Parathyroid adenoma (tissue), 2 donors: ENCODE data around the gene P2RX2.

Experiments used
- H2AFZ ChIP-seq: fragments of 300-600 bp; sonication (generic); one replicate; pipeline ENCODE4 v1.7.0; 2017; ENCODE audit warnings: antibody characterized with exemption, mild to moderate bottlenecking
- H3K27ac ChIP-seq: fragments of 300-600 bp; sonication (generic); one replicate; pipeline ENCODE4 v1.7.0; 2017
- H3K27me3 ChIP-seq: fragments of 300-600 bp; sonication (generic); one replicate; pipeline ENCODE4 v1.7.0; 2017; ENCODE audit warnings: low read length; ENCODE audit not compliant: control insufficient read depth, insufficient read depth
- H3K36me3 ChIP-seq: fragments of 300-600 bp; sonication (generic); one replicate; pipeline ENCODE4 v1.7.0; 2017; ENCODE audit warnings: low read length; ENCODE audit not compliant: control insufficient read depth, insufficient read depth
- H3K4me1 ChIP-seq: fragments of 300-600 bp; sonication (generic); one replicate; pipeline ENCODE4 v1.7.0; 2017; ENCODE audit warnings: control low read depth
- H3K4me2 ChIP-seq: fragments of 300-600 bp; sonication (generic); one replicate; pipeline ENCODE4 v1.7.0; 2017; ENCODE audit warnings: low read length
- H3K4me3 ChIP-seq: fragments of 300-600 bp; sonication (generic); one replicate; pipeline ENCODE4 v1.7.0; 2017; ENCODE audit warnings: low read depth, low read length
- H3K79me2 ChIP-seq: fragments of 300-600 bp; sonication (generic); one replicate; pipeline ENCODE4 v1.7.0; 2017; ENCODE audit warnings: control low read depth
- H3K9ac ChIP-seq: fragments of 300-600 bp; sonication (generic); one replicate; pipeline ENCODE4 v1.7.0; 2017; ENCODE audit warnings: mild to moderate bottlenecking
- H3K9me3 ChIP-seq: fragments of 300-600 bp; sonication (generic); one replicate; pipeline ENCODE4 v1.7.0; 2017; ENCODE audit warnings: low read length; ENCODE audit not compliant: control insufficient read depth
- CTCF ChIP-seq: fragments of 300-600 bp; sonication (generic); IDR thresholded peaks from one replicate; pipeline ENCODE4 v1.7.0; 2017; ENCODE audit warnings: antibody characterized with exemption, mild to moderate bottlenecking
- donor health status: primary hyperparathyroidism.

P2RX2 gene

GRCh38 chr12:132630672-132631071 lies 12.1 kb downstream of the P2RX2 start:
- H3K9me3 ChIP-seq = no peaks in the 10 kb centered on the region
- TF ChIP-seq CTCF = no peak
- H3K27ac ChIP-seq = no peak overlapping the region
- H3K4me3 ChIP-seq = no peak overlapping the region
- H3K27me3 ChIP-seq = no peaks in the 10 kb centered on the region
- H2AFZ ChIP-seq = no peak overlapping the region
- H3K79me2 ChIP-seq = no peaks in the 10 kb centered on the region
- H3K9ac ChIP-seq = no peak overlapping the region
- H3K4me1 ChIP-seq = no peaks in the 10 kb centered on the region
- H3K36me3 ChIP-seq = no peaks in the 10 kb centered on the region
- no peak overlapping the region for H3K4me2 ChIP-seq

- no peak overlapping the region for H3K4me2 ChIP-seq
- no peak overlapping the region for H2AFZ ChIP-seq
- H3K27me3 ChIP-seq = no peaks in the 10 kb centered on the region
- no peak overlapping the region for H3K4me3 ChIP-seq
- H3K4me1 ChIP-seq = no peaks in the 10 kb centered on the region
- no peak overlapping the region for H3K9ac ChIP-seq
- no peaks in the 10 kb centered on the region for H3K79me2 ChIP-seq
- no peaks in the 10 kb centered on the region for H3K36me3 ChIP-seq
- no peak overlapping the region for H3K27ac ChIP-seq
- H3K9me3 ChIP-seq = no peaks in the 10 kb centered on the region
- TF ChIP-seq CTCF = no peak
Measured at GRCh38 chr12:132631666-132632065, 13.1 kb downstream of the P2RX2 start.

- Histone ChIP-seq H3K36me3 (no peaks in the 10 kb centered on the region), H3K9me3 (no peaks in the 10 kb centered on the region)
Measured at GRCh38 chr12:132632521-132633228, 14.1 kb downstream of the P2RX2 start.

DNA sequence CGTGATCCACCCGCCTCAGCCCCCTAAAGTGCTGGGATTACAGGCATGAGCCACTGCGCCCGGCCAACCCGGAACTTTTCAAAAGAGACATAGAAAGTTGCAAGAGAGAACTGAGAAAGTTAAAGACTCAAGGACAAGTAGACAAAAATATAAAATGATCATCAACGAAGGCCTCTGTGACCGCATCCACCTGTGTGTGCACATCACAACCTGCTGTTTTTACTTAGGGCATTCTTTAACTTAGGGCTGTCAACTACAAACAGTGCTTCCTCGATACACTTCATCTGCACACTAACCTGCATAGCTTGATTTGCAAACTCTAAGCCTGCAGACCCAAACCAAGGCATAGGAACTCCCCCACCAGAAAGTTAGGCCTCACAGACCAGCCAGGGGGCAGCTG lies 14.8 kb downstream of the P2RX2 start:
- Histone ChIP-seq H3K4me3 (no peak overlapping the region), H3K27me3 (no peaks in the 10 kb centered on the region), H3K9me3 (no peaks in the 10 kb centered on the region), H3K79me2 (no peaks in the 10 kb centered on the region), H3K9ac (no peak overlapping the region), H3K4me2 (no peak overlapping the region), H3K36me3 (no peaks in the 10 kb centered on the region), H2AFZ (no peak overlapping the region), H3K4me1 (no peaks in the 10 kb centered on the region), H3K27ac (no peak overlapping the region)
- TF ChIP-seq CTCF = no peak

More at GRCh38 chr12:132632521-132633228, 14.1 kb downstream of the P2RX2 start:
- Histone ChIP-seq H3K79me2 (no peaks in the 10 kb centered on the region), H3K9ac (no peak overlapping the region), H3K4me3 (no peak overlapping the region), H3K4me2 (no peak overlapping the region), H2AFZ (no peak overlapping the region), H3K27ac (no peak overlapping the region), H3K4me1 (no peaks in the 10 kb centered on the region), H3K27me3 (no peaks in the 10 kb centered on the region)
- no peak for TF ChIP-seq CTCF

DNA sequence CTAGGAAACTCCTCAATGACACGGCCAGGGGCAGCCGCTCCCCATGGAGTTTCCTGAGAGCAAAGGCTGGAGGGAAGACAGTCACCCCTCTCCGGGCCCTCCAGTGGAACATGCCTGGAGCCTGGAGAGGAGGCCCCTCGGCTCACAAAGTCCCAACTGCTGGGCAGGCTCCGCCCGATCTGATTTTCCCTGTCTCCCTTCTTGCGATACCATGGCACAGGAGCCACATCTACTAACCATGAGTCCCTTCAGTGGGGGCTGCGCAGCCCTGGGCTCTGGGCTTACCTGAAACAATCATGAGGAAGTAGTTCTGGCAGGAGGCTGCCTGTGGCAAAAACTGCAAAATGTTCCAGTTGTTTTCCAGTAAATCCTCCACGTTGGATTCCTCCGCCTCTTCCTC lies 15.3 kb downstream of the P2RX2 start:
- no peaks in the 10 kb centered on the region for H3K79me2 ChIP-seq
- H2AFZ ChIP-seq = no peak overlapping the region
- H3K9ac ChIP-seq = no peak overlapping the region
- no peak for TF ChIP-seq CTCF
- H3K4me3 ChIP-seq = no peak overlapping the region
- H3K4me1 ChIP-seq = no peaks in the 10 kb centered on the region
- no peaks in the 10 kb centered on the region for H3K9me3 ChIP-seq
- H3K4me2 ChIP-seq = no peak overlapping the region
- no peaks in the 10 kb centered on the region for H3K36me3 ChIP-seq
- H3K27ac ChIP-seq = no peak overlapping the region
- H3K27me3 ChIP-seq = no peaks in the 10 kb centered on the region
